Amniotic epithelial cell (primary cell): Measurements from ENCODE around the gene CACNA1C.

ENCODE experiments used
- DNase-seq: peaks from one replicate; pipeline ENCODE4 v3.0.0-alpha.2; 2010; ENCODE audit warnings: low read depth

Gene CACNA1C

GRCh38 chr12:2283480-2283879 is 230.7 kb downstream of the CACNA1C start:
- no peak for DNase-seq

GRCh38 chr12:2283916-2284315 is 231.1 kb downstream of the CACNA1C start:
- no peak for DNase-seq

GRCh38 chr12:2284321-2284813 is 231.6 kb downstream of the CACNA1C start:
- peak; percentile 85 for DNase-seq

GRCh38 chr12:2284857-2285256 is 232.1 kb downstream of the CACNA1C start:
- DNase-seq, result peak; percentile 72

- no peak for DNase-seq
Observed at GRCh38 chr12:2285462-2285861, 232.7 kb downstream of the CACNA1C start.

- DNase-seq, result no peak
Observed at GRCh38 chr12:2286047-2286446, 233.3 kb downstream of the CACNA1C start.

GRCh38 chr12:2286461-2287131 is 233.8 kb downstream of the CACNA1C start:
- DNase-seq, result no peak

GRCh38 chr12:2287151-2287550 is 234.4 kb downstream of the CACNA1C start:
- DNase-seq, result no peak

GRCh38 chr12:2287589-2287988 is 234.8 kb downstream of the CACNA1C start:
- no peak for DNase-seq

GRCh38 chr12:2288001-2288400 is 235.2 kb downstream of the CACNA1C start:
- peak; percentile 73 for DNase-seq

GRCh38 chr12:2288471-2288870 is 235.7 kb downstream of the CACNA1C start:
- DNase-seq, result no peak

- DNase-seq, result no peak
Observed at GRCh38 chr12:2288875-2289274, 236.1 kb downstream of the CACNA1C start.

GRCh38 chr12:2289525-2289924 is 236.7 kb downstream of the CACNA1C start:
- DNase-seq, result no peak

GRCh38 chr12:2290091-2290490 is 237.3 kb downstream of the CACNA1C start:
- DNase-seq, result no peak

GRCh38 chr12:2290516-2291065 is 237.8 kb downstream of the CACNA1C start:
- DNase-seq, result no peak

GRCh38 chr12:2291182-2291832 is 238.5 kb downstream of the CACNA1C start:
- peak; percentile 51 for DNase-seq

GRCh38 chr12:2291947-2292346 is 239.2 kb downstream of the CACNA1C start:
- DNase-seq, result no peak

- no peak for DNase-seq
Observed at GRCh38 chr12:2292560-2292959, 239.8 kb downstream of the CACNA1C start.

- DNase-seq, result peak; percentile 77
Observed at GRCh38 chr12:2294651-2295475, 242.1 kb downstream of the CACNA1C start.

GRCh38 chr12:2295941-2296461 is 243.2 kb downstream of the CACNA1C start:
- DNase-seq, result peak; percentile 76

- DNase-seq, result no peak
Observed at GRCh38 chr12:2297004-2297403, 244.2 kb downstream of the CACNA1C start.

- DNase-seq, result no peak
Observed at GRCh38 chr12:2297658-2298057, 244.9 kb downstream of the CACNA1C start.
